IPS DF 6.9 (cell line): Measurements from ENCODE around the gene KIAA0513.
A peak's percentile ranks its signal among the peaks of the same experiment; 100 is the strongest.

ENCODE experiments used
- DNase-seq: peaks from one replicate; pipeline ENCODE4 v3.0.0-alpha.2; 2013; ENCODE audit warnings: low read depth, low spot score
- H3K27ac ChIP-seq: one replicate; pipeline ENCODE4 v1.5.1; 2013; ENCODE audit warnings: low read length, control low read depth
- H3K27me3 ChIP-seq: 2 replicates; pipeline ENCODE4 v1.6.1; 2013; ENCODE audit warnings: mild to moderate bottlenecking, low read length; ENCODE audit not compliant: control insufficient read depth, insufficient read depth
- H3K36me3 ChIP-seq: 2 replicates; pipeline ENCODE4 v1.6.1; 2013; ENCODE audit warnings: low read length; ENCODE audit not compliant: control insufficient read depth, insufficient read depth
- H3K4me1 ChIP-seq: 2 replicates; pipeline ENCODE4 v1.6.1; 2013; ENCODE audit warnings: low read length; ENCODE audit not compliant: control insufficient read depth, insufficient read depth
- H3K4me3 ChIP-seq: 2 replicates; pipeline ENCODE4 v1.5.1; 2013; ENCODE audit warnings: mild to moderate bottlenecking, low read length
- H3K9me3 ChIP-seq: 2 replicates; pipeline ENCODE4 v1.6.1; 2013; ENCODE audit warnings: low read length, inconsistent platforms; ENCODE audit not compliant: control insufficient read depth, insufficient read depth
- WGBS: extraction: QIAGEN DNeasy Blood & Tissue Kit; methylation state at CpG from one replicate; pipeline ENCODE4 v1.1.7; 2013; ENCODE audit warnings: mixed read lengths, missing lambda C conversion rate; ENCODE audit not compliant: insufficient read length, insufficient coverage; 5-methylcytosine and 5-hydroxymethylcytosine counted together

The KIAA0513 gene

GRCh38 chr16:85027349-85027957 lies at the start of gene KIAA0513:
TSS of gene KIAA0513 (plus strand) at chr16:85027795. CDS start at chr16:85067072, 39,277 bp downstream.
- DNase-seq: peak; percentile 67
- Histone ChIP-seq H3K36me3 (no peaks in the 10 kb centered on the region), H3K4me1 (peaks cover 2% of the 10 kb centered on the region; the same call in 1 of the 2 replicates), H3K27me3 (no peaks in the 10 kb centered on the region; the same call in 1 of the 2 replicates), H3K9me3 (no peaks in the 10 kb centered on the region), H3K4me3 (peak within 1 kb of the TSS; percentile 85; the same call in 1 of the 2 replicates), H3K27ac (no peak within 1 kb of the TSS)
- no CpG with 5 or more reads among the region's 59 CpGs for WGBS

GRCh38 chr16:84979516-84979915 lies 48.1 kb upstream of the KIAA0513 start:
- no peak for DNase-seq
- no peaks in the 10 kb centered on the region for H3K9me3 ChIP-seq
- H3K27me3 ChIP-seq: no peaks in the 10 kb centered on the region
- no peaks in the 10 kb centered on the region for H3K4me1 ChIP-seq
- H3K4me3 ChIP-seq: no peak overlapping the region
- peaks cover 12% of the 10 kb centered on the region for H3K36me3 ChIP-seq
- no peak overlapping the region for H3K27ac ChIP-seq
- no CpG with 5 or more reads among the region's 4 CpGs for WGBS

- no peak for DNase-seq
- H3K27ac ChIP-seq: no peak overlapping the region
- H3K4me1 ChIP-seq: no peaks in the 10 kb centered on the region
- no peak overlapping the region for H3K4me3 ChIP-seq
- H3K27me3 ChIP-seq: no peaks in the 10 kb centered on the region
- no peaks in the 10 kb centered on the region for H3K9me3 ChIP-seq
- no CpG with 5 or more reads among the region's 9 CpGs for WGBS
- peaks cover under 1% of the 10 kb centered on the region; the same call in 1 of the 2 replicates for H3K36me3 ChIP-seq
Measured at GRCh38 chr16:84982434-84982833, 45.2 kb upstream of the KIAA0513 start.

GRCh38 chr16:84985079-84986065 lies 42.2 kb upstream of the KIAA0513 start:
- no peaks in the 10 kb centered on the region for H3K9me3 ChIP-seq
- peaks cover 16% of the 10 kb centered on the region for H3K36me3 ChIP-seq
- H3K27me3 ChIP-seq: no peaks in the 10 kb centered on the region
- WGBS: no CpG with 5 or more reads among the region's 15 CpGs
- no peak overlapping the region for H3K27ac ChIP-seq
- no peaks in the 10 kb centered on the region for H3K4me1 ChIP-seq
- DNase-seq: no peak
- no peak overlapping the region for H3K4me3 ChIP-seq

GRCh38 chr16:84986102-84986501 lies 41.5 kb upstream of the KIAA0513 start:
- no CpG with 5 or more reads among the region's 22 CpGs for WGBS
- H3K9me3 ChIP-seq: no peaks in the 10 kb centered on the region
- no peak overlapping the region for H3K27ac ChIP-seq
- no peaks in the 10 kb centered on the region for H3K4me1 ChIP-seq
- peaks cover 17% of the 10 kb centered on the region for H3K36me3 ChIP-seq
- DNase-seq: no peak
- H3K27me3 ChIP-seq: no peaks in the 10 kb centered on the region
- H3K4me3 ChIP-seq: no peak overlapping the region

- Histone ChIP-seq H3K27ac (no peak overlapping the region), H3K4me3 (no peak overlapping the region), H3K36me3 (peaks cover 17% of the 10 kb centered on the region), H3K9me3 (no peaks in the 10 kb centered on the region), H3K4me1 (no peaks in the 10 kb centered on the region), H3K27me3 (no peaks in the 10 kb centered on the region)
- WGBS: no CpG with 5 or more reads among the region's 1 CpG
- no peak for DNase-seq
Measured at GRCh38 chr16:84986879-84987278, 40.7 kb upstream of the KIAA0513 start.

GRCh38 chr16:84988328-84989080 lies 39.1 kb upstream of the KIAA0513 start:
- Histone ChIP-seq H3K27ac (no peak overlapping the region), H3K27me3 (no peaks in the 10 kb centered on the region), H3K4me3 (no peak overlapping the region), H3K36me3 (peaks cover 17% of the 10 kb centered on the region), H3K4me1 (no peaks in the 10 kb centered on the region), H3K9me3 (no peaks in the 10 kb centered on the region)
- no CpG with 5 or more reads among the region's 16 CpGs for WGBS
- no peak for DNase-seq

- no CpG with 5 or more reads among the region's 27 CpGs for WGBS
- Histone ChIP-seq H3K4me3 (no peak overlapping the region), H3K4me1 (no peaks in the 10 kb centered on the region), H3K9me3 (no peaks in the 10 kb centered on the region), H3K27ac (no peak overlapping the region), H3K27me3 (no peaks in the 10 kb centered on the region), H3K36me3 (peaks cover 23% of the 10 kb centered on the region)
- no peak for DNase-seq
Measured at GRCh38 chr16:84989749-84990620, 37.6 kb upstream of the KIAA0513 start.

GRCh38 chr16:84990782-84991181 lies 36.8 kb upstream of the KIAA0513 start:
- WGBS: no CpG with 5 or more reads among the region's 9 CpGs
- no peak overlapping the region for H3K4me3 ChIP-seq
- H3K27ac ChIP-seq: no peak overlapping the region
- no peak for DNase-seq
- H3K4me1 ChIP-seq: no peaks in the 10 kb centered on the region
- H3K9me3 ChIP-seq: no peaks in the 10 kb centered on the region
- peaks cover 23% of the 10 kb centered on the region for H3K36me3 ChIP-seq
- H3K27me3 ChIP-seq: no peaks in the 10 kb centered on the region
